Parathyroid adenoma (tissue), 2 donors: ENCODE results near the gene EGFR.

Experiments used
- H2AFZ ChIP-seq: fragments of 300-600 bp; sonication (generic); one replicate; pipeline ENCODE4 v1.7.0; 2017; ENCODE audit warnings: antibody characterized with exemption, mild to moderate bottlenecking
- H3K27ac ChIP-seq: fragments of 300-600 bp; sonication (generic); one replicate; pipeline ENCODE4 v1.7.0; 2017
- H3K27me3 ChIP-seq: fragments of 300-600 bp; sonication (generic); one replicate; pipeline ENCODE4 v1.7.0; 2017; ENCODE audit warnings: low read length; ENCODE audit not compliant: control insufficient read depth, insufficient read depth
- H3K36me3 ChIP-seq: fragments of 300-600 bp; sonication (generic); one replicate; pipeline ENCODE4 v1.7.0; 2017; ENCODE audit warnings: low read length; ENCODE audit not compliant: control insufficient read depth, insufficient read depth
- H3K4me1 ChIP-seq: fragments of 300-600 bp; sonication (generic); one replicate; pipeline ENCODE4 v1.7.0; 2017; ENCODE audit warnings: control low read depth
- H3K4me2 ChIP-seq: fragments of 300-600 bp; sonication (generic); one replicate; pipeline ENCODE4 v1.7.0; 2017; ENCODE audit warnings: low read length
- H3K4me3 ChIP-seq: fragments of 300-600 bp; sonication (generic); one replicate; pipeline ENCODE4 v1.7.0; 2017; ENCODE audit warnings: low read depth, low read length
- H3K79me2 ChIP-seq: fragments of 300-600 bp; sonication (generic); one replicate; pipeline ENCODE4 v1.7.0; 2017; ENCODE audit warnings: control low read depth
- H3K9ac ChIP-seq: fragments of 300-600 bp; sonication (generic); one replicate; pipeline ENCODE4 v1.7.0; 2017; ENCODE audit warnings: mild to moderate bottlenecking
- H3K9me3 ChIP-seq: fragments of 300-600 bp; sonication (generic); one replicate; pipeline ENCODE4 v1.7.0; 2017; ENCODE audit warnings: low read length; ENCODE audit not compliant: control insufficient read depth
- TF ChIP-seq, protein P1 (sequence below): fragments of 300-600 bp; sonication (generic); IDR thresholded peaks from one replicate; pipeline ENCODE4 v1.7.0; 2017; ENCODE audit warnings: antibody characterized with exemption, mild to moderate bottlenecking
- donor health status: primary hyperparathyroidism.

The EGFR gene

DNA sequence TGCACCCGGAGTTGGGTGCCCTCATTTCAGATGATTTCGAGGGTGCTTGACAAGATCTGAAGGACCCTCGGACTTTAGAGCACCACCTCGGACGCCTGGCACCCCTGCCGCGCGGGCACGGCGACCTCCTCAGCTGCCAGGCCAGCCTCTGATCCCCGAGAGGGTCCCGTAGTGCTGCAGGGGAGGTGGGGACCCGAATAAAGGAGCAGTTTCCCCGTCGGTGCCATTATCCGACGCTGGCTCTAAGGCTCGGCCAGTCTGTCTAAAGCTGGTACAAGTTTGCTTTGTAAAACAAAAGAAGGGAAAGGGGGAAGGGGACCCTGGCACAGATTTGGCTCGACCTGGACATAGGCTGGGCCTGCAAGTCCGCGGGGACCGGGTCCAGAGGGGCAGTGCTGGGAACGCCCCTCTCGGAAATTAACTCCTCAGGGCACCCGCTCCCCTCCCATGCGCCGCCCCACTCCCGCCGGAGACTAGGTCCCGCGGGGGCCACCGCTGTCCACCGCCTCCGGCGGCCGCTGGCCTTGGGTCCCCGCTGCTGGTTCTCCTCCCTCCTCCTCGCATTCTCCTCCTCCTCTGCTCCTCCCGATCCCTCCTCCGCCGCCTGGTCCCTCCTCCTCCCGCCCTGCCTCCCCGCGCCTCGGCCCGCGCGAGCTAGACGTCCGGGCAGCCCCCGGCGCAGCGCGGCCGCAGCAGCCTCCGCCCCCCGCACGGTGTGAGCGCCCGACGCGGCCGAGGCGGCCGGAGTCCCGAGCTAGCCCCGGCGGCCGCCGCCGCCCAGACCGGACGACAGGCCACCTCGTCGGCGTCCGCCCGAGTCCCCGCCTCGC, at the start of gene EGFR:
Gene EGFR, plus strand, starts transcription at position 657 of the 830 bp plus-strand sequence. CDS start 261 bp downstream, outside the sequence.
- Histone ChIP-seq H2AFZ (peak within 1 kb of the TSS; percentile 82), H3K27me3 (no peaks in the 10 kb centered on the region), H3K79me2 (no peaks in the 10 kb centered on the region), H3K36me3 (no peaks in the 10 kb centered on the region), H3K4me2 (peak within 1 kb of the TSS; percentile 92), H3K27ac (peak within 1 kb of the TSS; percentile 39), H3K4me3 (peak within 1 kb of the TSS; percentile 62), H3K9ac (no peak within 1 kb of the TSS), H3K4me1 (no peaks in the 10 kb centered on the region), H3K9me3 (no peaks in the 10 kb centered on the region)
- TF ChIP-seq, protein P1, sequence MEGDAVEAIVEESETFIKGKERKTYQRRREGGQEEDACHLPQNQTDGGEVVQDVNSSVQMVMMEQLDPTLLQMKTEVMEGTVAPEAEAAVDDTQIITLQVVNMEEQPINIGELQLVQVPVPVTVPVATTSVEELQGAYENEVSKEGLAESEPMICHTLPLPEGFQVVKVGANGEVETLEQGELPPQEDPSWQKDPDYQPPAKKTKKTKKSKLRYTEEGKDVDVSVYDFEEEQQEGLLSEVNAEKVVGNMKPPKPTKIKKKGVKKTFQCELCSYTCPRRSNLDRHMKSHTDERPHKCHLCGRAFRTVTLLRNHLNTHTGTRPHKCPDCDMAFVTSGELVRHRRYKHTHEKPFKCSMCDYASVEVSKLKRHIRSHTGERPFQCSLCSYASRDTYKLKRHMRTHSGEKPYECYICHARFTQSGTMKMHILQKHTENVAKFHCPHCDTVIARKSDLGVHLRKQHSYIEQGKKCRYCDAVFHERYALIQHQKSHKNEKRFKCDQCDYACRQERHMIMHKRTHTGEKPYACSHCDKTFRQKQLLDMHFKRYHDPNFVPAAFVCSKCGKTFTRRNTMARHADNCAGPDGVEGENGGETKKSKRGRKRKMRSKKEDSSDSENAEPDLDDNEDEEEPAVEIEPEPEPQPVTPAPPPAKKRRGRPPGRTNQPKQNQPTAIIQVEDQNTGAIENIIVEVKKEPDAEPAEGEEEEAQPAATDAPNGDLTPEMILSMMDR, result no peak

DNA sequence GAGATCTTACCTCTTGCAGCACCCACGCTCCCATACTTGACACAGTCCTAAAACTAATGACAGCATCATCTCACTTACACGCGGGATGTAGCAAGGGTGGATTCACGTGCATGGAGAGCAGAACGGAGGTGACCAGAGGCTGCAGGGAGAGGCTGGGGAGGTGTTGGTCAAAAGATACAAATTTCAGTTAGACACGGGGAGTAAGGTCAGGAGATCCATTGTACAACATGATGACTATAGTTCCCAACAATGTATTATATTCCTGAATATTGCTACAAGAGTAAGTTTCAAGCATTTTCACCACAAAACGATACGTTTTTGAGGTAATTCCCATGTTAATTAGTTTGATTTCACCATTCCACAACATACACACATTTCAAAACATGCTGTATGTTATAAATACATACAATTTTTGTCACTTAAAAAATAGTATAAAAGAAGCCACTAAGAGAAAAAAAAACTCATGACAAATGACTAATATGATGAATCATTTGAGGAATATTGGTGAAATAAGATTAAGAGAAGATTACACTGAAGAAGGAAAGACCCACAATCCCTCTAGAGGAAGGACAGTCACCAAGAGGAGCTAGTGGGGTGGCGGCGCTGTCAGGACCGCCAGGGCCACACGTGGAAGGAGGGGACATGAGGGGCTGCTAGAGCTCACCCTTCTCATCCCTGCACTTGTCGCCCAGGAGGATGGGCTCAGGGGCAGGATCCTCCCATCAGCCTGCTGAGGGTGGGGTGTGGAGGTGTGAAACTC, 49.4 kb upstream of the EGFR start:
- Histone ChIP-seq H3K27me3 (no peaks in the 10 kb centered on the region), H3K4me1 (no peaks in the 10 kb centered on the region), H3K4me2 (no peak overlapping the region), H3K9ac (no peak overlapping the region), H3K27ac (no peak overlapping the region), H3K4me3 (no peak overlapping the region), H3K9me3 (peaks cover 4% of the 10 kb centered on the region), H3K79me2 (no peaks in the 10 kb centered on the region), H3K36me3 (no peaks in the 10 kb centered on the region), H2AFZ (no peak overlapping the region)
- TF ChIP-seq, protein P1, result no peak

DNA sequence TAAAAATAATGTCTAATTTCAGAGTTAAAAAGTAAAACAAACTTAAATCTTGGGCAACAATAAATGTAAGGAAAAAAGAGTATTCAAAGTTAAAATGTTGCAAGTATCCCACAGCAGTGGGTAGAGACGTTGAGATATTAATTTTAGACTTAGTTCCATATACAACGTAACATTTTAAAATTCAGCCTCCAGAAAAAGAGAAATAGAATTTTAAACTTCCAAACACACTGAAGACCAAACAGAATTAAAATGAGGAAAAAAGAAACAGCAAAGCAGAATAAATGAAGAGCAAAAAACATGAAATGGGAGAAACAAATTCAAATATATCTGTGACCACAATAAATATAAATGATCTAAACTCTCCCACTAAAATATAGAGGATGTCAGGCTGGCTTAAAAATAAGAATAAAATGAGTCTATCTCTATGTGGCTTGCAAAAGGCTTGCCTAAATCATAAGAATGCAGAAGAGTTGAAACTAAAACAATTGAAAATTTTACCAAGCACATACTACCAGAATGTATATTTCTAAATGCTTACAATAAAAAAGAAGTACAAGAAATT, 46.0 kb upstream of the EGFR start:
- Histone ChIP-seq H3K4me3 (no peak overlapping the region), H3K4me1 (no peaks in the 10 kb centered on the region), H2AFZ (no peak overlapping the region), H3K4me2 (no peak overlapping the region), H3K79me2 (no peaks in the 10 kb centered on the region), H3K27me3 (no peaks in the 10 kb centered on the region), H3K9me3 (peaks cover 4% of the 10 kb centered on the region), H3K36me3 (no peaks in the 10 kb centered on the region), H3K27ac (no peak overlapping the region), H3K9ac (no peak overlapping the region)
- TF ChIP-seq, protein P1, result no peak

DNA sequence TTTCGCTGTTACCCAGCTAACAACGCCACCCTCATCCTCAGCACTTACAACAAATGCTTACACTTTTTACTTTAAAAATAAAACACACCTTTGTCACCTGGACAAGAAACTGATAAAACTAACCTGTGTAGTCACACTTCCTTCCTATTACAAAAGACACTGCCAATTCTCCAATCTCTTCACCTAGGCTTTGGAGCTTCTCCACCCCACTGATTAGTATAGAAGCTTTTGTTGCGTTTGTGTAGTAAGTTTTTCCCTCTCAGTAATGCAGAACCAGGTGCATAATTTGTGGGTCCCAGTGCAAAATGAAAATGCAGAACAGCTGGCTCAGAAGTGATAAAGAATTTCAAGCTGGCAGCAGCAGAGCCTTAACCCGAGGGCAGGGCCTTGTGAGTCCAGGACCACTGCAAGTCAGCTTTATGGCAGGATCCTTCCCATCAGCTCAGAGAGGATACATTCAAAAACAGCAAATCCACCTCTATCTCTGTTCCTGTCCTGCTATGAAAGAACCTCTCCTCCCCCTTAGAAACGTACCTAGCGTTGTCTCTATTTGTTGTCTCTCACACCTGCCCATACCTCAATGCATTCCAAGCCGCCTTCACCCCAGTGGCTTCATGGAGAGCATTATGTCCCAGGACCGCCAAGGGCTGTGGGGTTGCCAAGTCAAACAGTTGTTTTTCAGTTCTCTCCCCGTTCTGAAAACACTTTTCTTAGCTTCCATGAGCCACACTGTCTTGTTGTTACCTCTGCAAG, 40.3 kb upstream of the EGFR start:
- no peaks in the 10 kb centered on the region for H3K79me2 ChIP-seq
- H3K9me3 ChIP-seq, result no peaks in the 10 kb centered on the region
- H3K27ac ChIP-seq, result no peak overlapping the region
- no peak overlapping the region for H3K4me3 ChIP-seq
- TF ChIP-seq, protein P1, result no peak
- H2AFZ ChIP-seq, result no peak overlapping the region
- no peaks in the 10 kb centered on the region for H3K4me1 ChIP-seq
- H3K27me3 ChIP-seq, result no peaks in the 10 kb centered on the region
- H3K9ac ChIP-seq, result no peak overlapping the region
- no peak overlapping the region for H3K4me2 ChIP-seq
- no peaks in the 10 kb centered on the region for H3K36me3 ChIP-seq
